Right forelimb (tissue), 1 donor: ENCODE data around the gene SATB1.
"Not testable (repeated sequence)": the region's sequence is repeated elsewhere in the genome, so short reads cannot be mapped to it uniquely, and the experiment has no call there.

Experiments
- DNase-seq: peaks from one replicate; pipeline ENCODE4 v3.0.0-alpha.2; 2018

The SATB1 gene

DNA sequence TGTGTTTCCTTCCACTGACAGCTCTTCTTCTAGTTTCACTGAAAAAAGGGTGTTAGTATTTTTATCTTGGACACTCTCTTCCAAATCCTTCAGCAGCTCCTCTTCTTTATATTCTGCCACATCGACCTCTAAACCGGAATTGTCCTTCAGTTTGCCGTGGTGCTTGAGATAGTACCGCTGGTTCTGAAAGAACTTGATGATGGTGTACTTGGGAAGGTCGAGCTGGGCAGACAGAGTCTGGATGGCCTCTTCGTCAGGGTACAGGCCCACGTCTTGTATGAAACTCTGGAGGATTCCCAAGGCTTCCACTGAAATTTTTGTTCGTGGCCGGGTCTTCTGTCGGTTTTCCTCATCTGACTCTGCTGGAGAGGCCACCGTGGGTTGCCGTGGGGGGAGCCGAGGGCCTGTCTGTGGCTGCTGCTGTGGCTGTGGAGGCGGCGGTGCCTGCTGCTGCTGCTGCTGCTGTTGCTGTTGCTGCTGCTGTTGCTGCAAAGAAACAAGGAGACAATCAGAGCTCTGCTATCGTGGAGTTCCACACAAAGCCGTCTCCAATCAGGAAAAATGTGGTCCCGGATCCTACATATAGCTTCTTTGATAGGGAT is 75.8 kb downstream of the SATB1 start:
- no peak for DNase-seq

DNA sequence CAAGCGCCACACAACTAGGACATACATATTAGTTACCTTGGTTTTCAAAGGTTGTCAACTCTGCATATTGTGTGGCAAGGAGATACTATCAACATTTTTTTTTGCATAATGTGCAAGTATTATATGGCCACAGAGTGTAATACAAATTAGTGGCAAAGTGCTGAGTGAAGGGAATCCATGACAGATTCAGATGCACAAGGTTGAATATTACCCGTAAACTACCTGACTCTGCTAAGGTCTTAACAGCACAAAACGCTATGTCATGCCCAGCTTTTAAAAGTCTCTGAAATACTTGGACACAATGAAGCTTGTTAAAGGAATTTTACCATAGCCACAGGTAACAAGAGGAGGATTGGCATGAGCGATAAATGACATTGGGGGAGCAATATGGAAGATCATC is 79.0 kb downstream of the SATB1 start:
- no peak for DNase-seq

DNA sequence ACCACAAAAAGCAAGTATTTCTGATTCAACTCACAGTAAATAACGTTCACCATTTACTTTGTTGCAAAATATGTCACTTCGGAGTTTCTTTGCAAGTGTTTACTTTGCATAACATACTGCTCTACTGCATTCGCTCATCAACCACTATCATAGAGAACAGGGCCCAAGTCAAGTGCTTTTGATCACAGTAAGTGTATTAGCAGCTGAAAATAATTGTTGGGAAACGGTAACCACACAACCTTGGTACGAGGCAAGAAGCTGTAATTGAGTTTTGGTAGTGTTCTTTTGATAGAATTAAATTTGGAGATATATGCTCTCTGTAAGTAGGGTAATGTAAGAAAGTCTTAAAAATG is 80.1 kb downstream of the SATB1 start:
- DNase-seq, result no peak

DNA sequence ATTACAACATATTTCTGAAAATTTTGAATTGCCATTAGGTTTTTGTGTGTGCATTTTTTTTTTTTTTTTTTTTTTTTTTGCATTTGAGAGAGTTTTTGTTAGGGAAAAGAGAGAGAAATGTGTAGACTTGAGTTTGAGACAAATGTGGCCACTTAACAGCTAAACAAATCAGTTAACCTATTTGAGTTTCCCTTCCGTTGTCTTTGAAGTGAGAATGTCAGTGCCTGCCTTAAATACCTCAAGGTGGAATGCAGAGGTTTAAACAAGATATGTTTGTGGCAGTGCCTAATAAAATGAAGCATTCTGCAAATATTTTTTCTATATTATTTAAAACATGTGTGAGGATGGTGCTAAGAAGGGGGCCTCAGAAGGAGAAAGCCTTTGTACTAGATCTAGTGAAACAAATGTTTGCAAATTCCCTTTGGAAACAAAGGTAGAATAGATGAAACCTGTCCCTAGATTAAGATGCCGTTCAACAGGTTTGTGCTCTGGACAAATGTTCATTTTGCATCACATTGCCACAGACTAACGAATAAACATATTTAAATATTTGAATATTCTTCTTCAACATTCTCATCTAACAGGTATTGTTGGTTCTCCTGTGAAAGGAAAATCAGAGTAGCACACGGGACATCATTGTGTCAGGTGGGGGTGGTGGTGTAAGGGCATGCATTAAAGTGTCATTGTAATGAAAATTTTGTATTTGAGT is 80.7 kb downstream of the SATB1 start:
- no peak for DNase-seq

DNA sequence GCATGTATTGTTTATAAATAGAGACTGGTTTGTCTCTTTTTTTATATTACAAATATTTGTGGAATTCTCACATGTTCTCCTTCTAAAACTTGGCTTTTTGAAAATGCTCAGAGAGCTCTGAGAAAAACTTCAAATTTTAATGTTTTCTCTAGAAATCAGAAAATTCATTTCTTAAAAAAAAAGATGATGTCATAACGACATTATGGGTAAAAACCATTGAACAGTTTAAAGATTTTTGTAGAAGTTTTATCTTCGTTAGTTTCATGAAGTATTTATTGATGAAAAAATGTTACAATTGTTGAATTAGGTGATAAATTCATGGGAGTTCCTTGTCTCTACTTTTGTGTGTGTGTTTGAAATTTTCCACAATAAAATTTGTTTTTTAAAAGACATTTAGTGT is 81.3 kb downstream of the SATB1 start:
- DNase-seq, result no peak

DNA sequence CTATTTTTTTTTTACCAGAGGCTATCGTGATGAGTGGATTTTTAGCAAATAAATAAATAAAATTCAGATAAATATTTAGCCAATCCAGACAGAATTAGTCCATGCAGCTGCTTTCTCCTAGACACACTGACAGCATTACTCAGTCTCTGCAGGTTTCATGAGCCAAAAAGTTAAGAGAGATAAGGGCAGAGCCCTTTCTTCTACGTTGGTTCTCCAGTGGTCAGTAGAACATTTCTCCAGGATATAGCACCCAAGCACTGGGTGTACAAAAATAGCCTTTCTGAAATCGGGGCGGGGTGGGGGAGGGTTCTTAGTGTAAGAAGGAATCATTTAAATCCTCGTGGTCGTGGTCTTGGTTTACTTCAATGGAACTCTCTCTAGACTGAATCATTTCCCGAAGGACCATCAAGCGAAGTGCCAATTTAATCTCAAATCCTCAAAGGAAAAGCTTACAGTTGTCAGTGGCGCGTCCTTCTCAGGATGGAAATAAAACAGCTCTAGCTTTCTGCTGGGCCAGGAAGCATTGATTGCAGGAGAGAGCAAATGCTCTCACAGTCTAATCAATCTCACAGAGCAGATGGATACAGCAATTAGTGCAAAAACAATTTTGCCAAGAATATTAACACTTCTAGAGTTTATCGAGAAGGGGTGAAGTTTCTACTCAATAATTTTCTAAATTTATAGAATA is 86.2 kb downstream of the SATB1 start:
- DNase-seq, result no peak

DNA sequence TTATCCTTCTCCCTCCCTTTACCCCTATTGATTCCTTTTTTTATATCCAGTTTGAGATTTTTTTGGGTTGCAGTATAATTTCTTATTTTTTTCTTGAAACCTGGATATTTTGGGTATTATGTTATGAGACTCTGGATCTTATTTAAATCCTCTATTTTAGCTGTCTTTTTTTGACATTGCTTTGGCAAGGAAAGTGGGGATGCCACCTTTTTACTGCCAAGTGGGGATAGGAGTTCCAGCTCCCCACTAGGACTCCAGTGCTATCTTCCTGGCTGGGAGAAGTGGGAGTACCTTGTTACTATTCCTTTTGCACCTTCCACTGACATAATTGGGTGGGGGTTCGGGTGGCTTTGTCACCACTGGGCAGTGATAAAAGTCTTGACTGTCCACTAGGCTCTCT is 87.9 kb downstream of the SATB1 start:
- DNase-seq, result no peak

DNA sequence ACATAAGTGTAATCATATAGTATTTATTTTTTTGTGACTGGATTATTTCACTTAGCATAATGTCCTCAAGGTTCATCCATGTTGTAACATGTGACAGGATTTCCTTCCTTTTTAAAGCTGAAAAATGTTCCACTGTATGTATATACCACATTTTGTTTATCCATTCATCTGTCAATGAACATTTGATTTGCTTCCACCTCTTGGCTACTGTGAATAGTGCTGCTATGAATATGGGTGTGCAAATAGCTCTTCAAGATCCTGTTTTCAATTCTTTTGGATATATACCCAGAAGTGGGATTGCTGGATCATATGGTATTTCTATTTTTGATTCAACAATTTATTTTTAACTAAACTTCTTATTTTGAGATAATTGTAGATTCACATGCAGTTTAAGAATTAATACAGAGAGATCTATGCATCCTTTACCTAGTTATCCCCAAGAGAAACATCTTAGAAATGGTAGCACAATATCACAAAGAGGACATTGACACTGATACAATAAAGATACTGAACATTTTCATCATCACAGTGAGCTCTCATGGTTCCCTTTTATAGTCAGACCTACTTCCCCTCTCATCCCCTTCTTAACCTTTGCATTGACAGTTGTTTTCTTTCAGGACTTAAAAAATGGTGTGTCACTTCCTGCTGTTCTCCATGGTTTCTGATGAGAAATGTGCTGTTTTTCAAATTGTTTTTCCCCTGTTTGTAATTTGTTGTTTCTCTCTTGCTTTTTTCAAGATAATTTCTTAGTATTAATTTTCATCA is 90.1 kb downstream of the SATB1 start:
- no peak for DNase-seq

DNA sequence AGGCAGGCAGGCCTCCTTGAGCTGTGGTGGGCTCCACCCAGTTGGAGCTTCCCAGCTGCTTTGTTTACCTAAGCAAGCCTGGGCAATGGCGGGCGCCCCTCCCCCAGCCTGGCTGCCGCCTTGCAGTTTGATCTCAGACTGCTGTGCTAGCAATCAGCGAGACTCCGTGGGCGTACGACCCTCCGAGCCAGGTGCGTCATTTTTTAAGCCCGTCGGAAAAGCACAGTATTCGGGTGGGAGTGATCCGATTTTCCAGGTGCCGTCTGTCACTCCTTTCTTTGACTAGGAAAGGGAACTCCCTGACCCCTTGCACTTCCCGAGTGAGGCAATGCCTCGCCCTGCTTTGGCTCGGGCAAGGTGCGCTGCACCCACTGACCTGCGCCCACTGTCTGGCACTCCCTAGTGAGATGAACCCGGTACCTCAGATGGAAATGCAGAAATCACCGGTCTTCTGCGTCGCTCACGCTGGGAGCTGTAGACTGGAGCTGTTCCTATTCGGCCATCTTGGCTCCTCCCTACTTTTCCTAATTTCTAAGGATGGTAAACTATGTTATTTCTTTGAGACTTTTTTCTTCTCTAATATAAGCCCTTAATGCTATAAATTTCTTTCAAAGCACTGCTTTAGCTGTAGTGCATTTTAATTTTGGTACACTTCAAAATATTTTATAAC is 94.2 kb downstream of the SATB1 start:
- not testable (repeated sequence) for DNase-seq

DNA sequence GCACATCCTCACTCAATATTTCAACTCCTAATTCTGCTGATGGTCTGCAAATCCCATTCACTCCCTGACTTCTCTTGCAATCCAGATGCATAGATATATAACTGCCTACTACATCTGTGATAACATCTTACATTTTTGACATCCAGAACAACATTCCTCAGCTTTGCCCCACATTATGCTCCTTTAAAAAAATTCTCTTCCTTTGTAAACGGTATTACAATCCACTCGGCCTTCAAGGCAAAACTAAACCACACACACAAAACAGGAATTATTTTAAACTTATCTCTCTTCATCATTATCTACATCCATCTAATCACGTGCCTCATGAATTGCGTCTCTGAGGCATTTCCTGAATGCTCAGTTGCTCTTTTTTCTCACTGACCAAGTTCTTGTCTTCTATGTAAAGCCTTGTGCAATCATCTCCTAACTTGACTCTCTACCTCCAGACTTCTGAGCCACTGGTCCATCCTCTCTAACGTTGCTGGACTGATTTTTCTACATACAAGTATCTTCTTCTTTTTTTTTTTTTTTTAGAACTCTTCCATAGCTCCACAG is 117.0 kb downstream of the SATB1 start:
- DNase-seq, result no peak

DNA sequence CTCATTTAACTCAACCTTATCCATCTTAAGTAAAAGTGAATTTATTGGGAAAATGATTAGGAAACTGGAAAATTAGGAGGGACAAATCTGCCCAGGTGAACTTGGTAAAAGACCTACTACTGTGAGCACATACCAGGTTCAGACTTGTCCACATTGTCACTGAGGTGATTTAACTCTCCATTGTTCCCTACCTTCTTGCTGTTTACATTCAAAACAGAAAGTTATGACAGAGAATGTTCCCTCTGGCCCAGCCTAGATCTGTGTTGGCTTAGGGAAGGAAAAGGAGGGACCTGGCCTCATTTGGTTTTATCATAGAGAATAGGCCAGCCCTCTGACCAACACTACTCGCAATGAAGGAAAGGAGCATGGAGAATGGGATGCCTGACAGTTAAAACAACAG is 117.6 kb downstream of the SATB1 start:
- no peak for DNase-seq

DNA sequence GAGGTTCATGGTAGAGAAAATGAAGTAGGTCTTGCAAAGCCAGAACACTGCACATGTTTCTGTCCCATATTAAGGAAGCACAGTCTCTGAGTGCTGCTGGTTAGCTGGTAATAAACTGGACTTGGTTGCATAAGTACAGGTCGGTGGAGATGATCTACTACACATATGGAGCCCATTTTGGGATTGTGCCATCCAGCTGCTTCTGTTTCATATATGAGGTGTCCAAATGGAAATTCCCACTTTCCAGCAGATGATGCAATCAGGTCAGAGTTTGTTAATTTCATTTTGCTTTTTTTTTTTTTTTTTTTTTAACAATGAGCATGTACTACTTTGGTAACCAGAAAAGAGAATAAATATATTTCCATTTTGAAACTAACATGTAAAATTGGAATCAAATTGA is 122.6 kb downstream of the SATB1 start:
- no peak for DNase-seq

DNA sequence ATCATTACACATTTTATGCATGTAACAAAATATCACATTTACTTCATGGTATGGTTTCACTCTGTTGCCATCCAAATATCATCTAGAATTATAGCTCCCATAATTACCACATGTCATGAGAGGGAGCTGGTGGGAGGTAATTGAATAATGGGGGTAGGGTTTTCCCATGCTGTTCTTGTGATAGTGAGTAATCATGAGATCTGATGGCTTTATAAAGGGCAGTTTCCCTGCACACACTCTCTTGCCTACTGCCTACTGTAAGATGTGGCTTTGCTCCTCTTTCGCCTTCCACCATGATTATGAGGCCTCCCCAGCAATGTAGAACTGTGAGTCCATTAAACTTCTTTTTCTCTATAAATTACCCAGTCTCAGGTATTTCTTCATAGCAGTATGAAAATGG is 123.4 kb downstream of the SATB1 start:
- DNase-seq, result no peak

DNA sequence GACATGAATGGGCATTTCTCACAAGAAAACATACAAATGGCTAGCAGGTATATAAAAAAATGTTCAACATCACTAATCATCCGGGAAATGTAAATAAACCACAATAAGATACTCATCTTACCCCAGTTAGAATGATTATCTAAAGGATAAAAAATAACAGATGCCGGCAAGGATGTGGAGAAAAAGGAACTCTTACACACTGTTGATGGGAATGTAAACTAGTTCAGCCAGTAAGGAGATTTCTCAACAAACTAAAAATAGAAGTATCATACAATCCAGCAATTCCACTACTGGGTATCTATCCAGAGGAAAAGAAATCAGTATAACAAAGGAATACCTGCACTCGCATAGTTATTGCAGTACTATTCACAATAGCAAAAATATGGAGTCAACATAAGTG is 124.2 kb downstream of the SATB1 start:
- DNase-seq, result no peak

DNA sequence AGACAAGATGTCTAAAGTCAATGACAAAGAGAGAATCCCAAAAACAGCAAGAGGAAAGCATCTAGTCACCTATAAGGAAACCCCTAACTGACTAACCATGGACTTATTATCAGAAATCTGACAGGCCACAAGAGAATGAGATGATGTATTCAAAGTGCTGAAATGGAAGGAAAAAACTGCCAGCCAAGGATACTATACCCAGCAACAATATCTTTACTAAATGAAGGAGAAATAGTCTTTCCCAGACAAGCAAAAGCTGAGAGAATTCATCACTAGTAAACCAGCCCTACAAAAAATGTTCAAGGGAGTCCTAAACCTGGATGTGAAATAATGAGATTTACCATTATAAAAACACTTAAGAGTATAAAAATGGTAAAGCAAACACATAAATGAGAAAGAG is 128.0 kb downstream of the SATB1 start:
- no peak for DNase-seq
